Activated T-cell treated with anti-CD3 and anti-CD28 coated beads for 48 hours (primary cell): ENCODE results near the gene RAB39A.

Experiments used
- DNase-seq: peaks from one replicate; pipeline ENCODE4 v3.0.0-alpha.2; 2020; ENCODE audit warnings: low read depth

RAB39A gene

GRCh38 chr11:107961480-107961879, 33.2 kb downstream of the RAB39A start:
- no peak for DNase-seq

- DNase-seq: no peak
These were observed 33.9 kb downstream of the RAB39A start for GRCh38 chr11:107962181-107962580.

- no peak for DNase-seq
These were observed 34.8 kb downstream of the RAB39A start for GRCh38 chr11:107963091-107963490.

GRCh38 chr11:107969219-107969618, 41.0 kb downstream of the RAB39A start:
- no peak for DNase-seq

- DNase-seq: no peak
These were observed 41.8 kb downstream of the RAB39A start for GRCh38 chr11:107970049-107970448.

- DNase-seq: no peak
These were observed 45.4 kb downstream of the RAB39A start for GRCh38 chr11:107973641-107974040.

GRCh38 chr11:107988397-107989158, 60.3 kb downstream of the RAB39A start:
- no peak for DNase-seq

- DNase-seq: no peak
These were observed 63.7 kb downstream of the RAB39A start for GRCh38 chr11:107991868-107992414.

- DNase-seq: no peak
These were observed 67.9 kb downstream of the RAB39A start for GRCh38 chr11:107996006-107996776.

GRCh38 chr11:107998761-107999160, 70.5 kb downstream of the RAB39A start:
- DNase-seq: no peak

GRCh38 chr11:107999759-108000455, 71.7 kb downstream of the RAB39A start:
- peak; percentile 12 for DNase-seq

- no peak for DNase-seq
These were observed 74.2 kb downstream of the RAB39A start for GRCh38 chr11:108002476-108002875.

- no peak for DNase-seq
These were observed 75.4 kb downstream of the RAB39A start for GRCh38 chr11:108003623-108004022.

GRCh38 chr11:108007819-108008218, 79.6 kb downstream of the RAB39A start:
- DNase-seq: no peak

GRCh38 chr11:108008656-108009496, 80.6 kb downstream of the RAB39A start, which contains the start of gene CUL5:
Gene CUL5, plus strand, starts transcription at chr11:108008898. Its CDS starts 451 bp downstream, at chr11:108009349.
- peak; percentile 91 for DNase-seq

- DNase-seq: no peak
These were observed 81.5 kb downstream of the RAB39A start for GRCh38 chr11:108009497-108010370.

GRCh38 chr11:108012139-108012725, 84.0 kb downstream of the RAB39A start:
- DNase-seq: no peak
